Stimulated activated CD8-positive, alpha-beta memory T cell treated with anti-CD3 and anti-CD28 coated beads, Interleukin-7, amount 100 ng/mL, for 4 hours (primary cell): Measurements from ENCODE around the gene CCDC121.

ENCODE experiments used
- DNase-seq, 2 donors: peaks; one replicate each; pipeline ENCODE4 v3.0.0-alpha.2; 2020; ENCODE audit warnings: low read depth in 2 of 2

CCDC121 gene

GRCh38 chr2:27582695-27583389 is 46.0 kb downstream of the CCDC121 start, which contains the start of gene ZNF512:
ZNF512 (plus strand) TSS chr2:27583042; CDS start chr2:27583113, 71 bp downstream.
- peak; percentile 68 to 78 for DNase-seq

DNA sequence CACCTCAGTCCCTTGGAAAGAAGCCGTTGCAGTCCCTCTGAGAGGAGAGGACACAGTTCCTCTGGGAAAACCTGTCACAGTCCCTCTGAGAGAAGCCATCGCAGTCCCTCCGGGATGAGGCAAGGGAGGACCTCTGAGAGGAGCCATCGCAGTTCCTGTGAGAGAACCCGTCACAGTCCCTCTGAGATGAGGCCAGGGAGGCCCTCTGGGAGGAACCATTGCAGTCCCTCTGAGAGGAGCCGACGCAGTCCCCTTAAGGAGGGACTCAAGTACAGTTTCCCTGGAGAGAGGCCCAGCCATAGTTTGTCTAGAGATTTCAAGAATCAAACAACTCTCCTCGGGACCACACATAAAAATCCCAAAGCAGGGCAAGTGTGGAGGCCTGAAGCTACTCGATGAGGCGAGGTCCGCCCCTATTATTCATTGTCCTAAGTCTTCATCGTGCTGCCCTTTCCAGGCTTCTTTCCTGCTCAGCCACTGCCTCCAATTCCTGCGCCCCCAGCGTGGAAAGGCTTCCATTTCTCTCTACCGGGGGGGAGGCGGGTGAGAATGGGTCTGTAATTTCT is 46.6 kb downstream of the CCDC121 start:
- peak in 1 of 2 donors; percentile 4 for DNase-seq

DNA sequence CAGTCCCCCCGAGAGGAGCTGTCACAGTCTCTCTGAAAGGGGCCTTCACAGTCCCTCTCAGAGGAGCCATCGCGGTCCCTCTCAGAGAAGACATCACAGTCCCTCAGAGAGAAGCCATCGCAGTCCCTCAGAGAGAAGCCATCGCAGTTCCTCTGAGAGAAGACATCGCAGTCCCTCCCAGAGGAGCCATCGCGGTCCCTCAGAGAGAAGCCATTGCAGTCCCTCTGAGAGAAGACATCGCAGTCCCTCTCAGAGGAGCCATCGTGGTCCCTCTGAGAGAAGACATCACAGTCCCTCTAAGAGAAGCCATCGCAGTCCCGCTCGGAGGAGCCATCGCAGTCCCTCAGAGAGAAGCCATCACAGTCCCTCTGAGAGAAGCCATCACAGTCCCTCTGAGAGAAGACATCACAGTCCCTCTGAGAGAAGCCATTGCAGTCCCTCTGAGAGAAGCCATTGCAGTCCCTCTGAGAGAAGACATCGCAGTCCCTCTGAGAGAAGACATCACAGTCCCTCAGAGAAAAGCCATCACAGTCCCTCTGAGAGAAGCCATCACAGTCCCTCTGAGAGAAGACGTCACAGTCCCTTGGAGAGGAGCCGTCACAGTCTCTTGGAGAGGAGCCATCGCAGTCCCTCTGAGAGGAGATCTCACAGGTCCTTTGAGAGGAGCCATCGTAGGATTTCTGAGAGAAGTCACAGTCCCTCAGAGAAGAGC is 47.2 kb downstream of the CCDC121 start:
- DNase-seq: no peak
